Central memory CD4-positive, alpha-beta T cell (primary cell): ENCODE results near the gene NTM.

Experiments
- DNase-seq: peaks from one replicate; pipeline ENCODE4 v3.0.0; 2022

The NTM gene

DNA sequence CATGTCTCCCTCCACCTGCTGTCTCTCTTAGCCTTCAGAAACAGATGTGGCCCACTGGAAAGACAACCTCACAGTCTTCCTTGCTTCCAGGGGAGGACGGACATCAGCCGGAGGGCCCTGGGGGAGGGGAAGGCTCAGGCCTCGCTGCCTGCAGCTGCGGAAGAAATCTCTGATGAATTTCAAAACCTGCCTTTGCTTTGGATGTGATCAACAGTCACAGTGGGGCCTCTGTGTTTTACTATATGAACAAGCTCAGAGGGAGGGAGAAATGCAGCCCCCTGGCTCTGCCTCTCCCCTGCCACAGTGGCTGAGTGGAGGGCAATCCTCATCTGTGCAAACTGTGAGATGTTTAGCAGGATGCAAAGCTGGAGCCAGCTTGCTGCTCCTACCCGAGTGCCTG is 282.8 kb downstream of the NTM start:
- no peak for DNase-seq

DNA sequence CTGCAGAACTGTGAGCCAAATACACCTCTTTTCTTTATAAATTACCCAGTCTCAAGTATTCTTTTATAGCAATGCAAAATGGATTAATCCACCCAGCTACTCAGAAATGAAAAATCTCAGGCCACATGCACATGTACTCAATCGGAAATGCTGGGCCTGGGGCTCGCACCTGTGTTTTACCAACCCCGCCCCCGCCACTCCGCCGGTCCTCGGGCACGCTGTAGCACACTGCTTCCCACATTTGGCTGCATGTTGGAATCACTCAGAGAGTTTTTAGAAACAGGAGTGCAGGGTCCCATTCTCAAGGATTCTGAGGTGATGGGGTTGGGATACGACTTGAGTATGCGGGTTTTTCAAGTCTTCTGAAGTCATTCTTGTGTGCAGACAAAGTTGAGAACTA is 284.4 kb downstream of the NTM start:
- DNase-seq: no peak

DNA sequence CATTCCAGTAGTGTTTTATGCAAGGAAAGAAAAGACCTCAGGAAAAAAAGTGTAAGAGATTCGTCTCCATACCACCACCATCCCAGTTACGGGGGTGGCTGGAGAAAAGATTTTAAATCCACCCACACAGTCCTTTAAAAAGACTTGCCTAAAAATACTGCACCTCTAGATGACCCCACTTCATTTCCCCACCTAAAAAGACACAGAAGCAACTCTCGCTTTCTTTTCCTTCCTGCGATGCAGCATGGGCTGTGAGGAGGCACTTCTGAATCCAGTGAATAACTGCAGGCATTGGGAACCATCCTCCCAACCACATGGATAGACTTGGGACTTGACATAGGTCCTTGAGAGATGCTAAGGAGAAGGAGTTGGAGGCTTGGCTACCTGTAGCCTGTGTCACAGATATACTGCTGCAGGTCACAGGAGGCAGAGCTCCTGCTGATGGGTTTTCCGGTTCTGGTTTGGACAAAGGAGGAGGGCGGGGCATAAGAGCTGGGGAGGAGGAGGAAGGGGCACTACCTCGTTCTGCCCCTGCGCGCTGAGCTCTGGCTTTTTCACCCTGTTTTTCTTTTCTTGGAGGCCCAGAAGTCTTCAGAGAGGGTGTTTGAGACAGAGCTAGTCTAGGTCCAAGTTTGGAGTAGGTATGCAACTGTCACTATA is 285.9 kb downstream of the NTM start:
- DNase-seq: no peak

DNA sequence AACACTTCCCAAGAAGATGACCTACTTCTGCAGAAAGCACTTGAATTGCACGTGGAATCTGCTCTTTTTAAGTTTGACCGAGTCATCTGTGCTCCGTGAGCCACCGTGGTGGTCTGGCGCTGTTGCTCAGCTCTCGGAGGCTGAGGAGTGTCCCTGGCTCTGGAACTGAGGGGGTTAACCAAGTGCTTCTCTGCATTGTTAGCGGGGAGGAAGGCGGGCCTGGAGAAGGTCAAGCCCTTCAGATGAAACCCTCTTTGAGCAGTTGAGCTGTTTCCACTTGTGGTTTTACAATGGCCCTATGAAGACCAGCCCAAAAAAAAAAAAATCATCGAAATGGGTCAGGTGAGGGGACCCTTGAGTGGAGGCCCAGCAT is 286.4 kb downstream of the NTM start:
- DNase-seq: no peak

DNA sequence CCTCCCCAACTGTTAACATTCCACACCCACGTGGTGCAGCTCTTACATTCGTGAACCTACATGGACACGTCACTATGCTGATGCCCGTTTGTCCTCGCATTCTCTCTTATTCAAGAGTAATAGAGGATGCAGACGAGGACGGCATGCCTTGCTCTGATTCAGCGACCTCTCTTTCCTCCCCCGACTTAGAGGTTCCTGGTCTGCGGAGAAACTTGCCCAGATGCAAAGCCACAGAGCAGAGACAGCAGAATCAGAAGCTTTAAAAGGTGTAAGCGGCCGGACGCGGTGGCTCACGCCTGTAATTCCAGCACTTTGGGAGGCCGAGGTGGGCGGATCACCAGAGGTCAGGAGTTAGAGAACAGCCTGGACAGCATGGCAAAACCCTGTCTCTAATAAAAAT is 288.0 kb downstream of the NTM start:
- DNase-seq: no peak

DNA sequence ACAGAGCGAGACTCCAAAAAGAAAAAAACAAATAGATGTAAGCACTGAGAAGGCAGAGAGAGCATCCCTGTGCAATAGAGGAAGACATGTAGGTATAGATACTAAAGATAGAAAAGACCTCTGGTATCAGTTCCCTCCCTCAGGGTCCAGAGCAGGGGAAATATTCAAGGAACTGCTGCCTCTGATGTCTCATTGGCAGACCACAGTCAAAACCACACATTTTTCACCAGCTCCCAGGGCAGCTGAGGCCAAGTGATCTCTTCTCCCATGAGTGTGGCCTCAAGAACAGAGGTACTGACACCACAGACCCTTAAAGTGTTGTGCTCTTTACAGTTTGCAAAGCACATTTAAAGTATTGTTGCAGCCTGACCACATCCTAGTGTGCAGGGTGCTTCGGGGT is 288.5 kb downstream of the NTM start:
- DNase-seq: no peak

DNA sequence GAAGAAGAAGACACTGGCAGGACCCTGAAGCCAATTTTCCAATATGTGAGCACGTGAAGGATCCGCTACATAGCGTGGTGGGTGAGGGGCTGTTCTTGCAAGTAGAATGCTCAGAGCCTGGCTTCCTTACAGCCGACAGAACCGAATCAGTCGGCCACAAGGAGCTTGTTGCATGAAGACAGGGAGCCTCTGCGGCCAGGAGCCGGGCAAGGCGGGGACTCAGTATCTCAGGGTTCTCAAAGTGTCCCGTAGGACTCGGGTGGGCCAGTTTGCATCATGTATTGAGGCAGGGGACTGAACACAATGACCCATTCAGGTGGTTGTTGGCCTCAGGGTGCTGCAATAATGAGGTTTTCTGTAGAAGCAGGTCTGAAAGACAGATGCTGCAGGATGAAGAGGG is 289.5 kb downstream of the NTM start:
- DNase-seq: no peak

DNA sequence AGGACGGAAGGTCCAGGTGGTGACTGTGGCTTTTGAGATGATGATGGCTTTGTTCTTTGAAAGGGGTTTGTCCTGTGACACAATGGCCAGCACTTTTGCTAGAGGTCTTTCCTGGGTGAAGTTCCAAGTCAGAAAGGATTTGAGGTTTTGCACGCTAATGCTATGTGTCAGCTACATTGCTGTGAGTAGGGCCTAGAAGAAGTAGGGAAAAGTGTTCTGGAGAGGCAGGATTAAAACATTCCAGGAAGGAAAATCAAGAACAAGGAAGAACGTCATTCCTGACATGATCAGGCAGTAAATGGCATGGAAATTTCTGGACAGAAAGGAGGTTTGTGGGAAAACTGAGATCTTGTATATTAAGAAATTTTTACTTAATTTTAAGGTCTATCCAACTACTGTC is 290.7 kb downstream of the NTM start:
- no peak for DNase-seq

DNA sequence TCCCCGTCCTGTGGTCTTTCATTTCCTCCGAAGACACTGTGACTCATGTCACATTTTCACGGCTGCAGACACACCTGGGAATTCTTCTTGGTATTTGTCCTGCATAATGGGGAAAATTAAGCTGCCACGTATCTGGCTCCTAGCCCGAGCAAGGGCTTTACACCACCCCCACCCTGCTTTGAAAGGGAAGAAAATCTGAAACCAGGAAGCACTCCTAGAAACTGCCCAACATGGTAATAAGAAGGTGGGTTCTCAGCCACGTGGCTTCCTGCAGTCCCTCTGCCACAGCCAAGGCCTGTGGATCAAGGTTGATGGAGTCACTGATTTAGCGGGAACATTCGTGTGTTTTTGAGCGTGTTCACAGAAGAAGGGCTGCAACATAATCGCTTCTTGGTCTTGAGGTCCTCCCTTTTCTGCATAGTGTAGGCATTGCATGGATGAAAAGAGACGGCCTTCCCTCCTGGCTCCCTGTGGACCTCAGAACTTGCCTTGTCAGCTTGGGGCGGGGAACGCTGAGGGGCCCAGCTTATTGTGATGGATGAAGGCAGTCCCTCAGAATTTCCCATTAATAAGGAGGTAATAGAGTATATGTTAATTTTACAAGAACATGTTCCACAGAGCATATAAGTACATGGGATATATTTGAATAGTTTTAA is 292.0 kb downstream of the NTM start:
- no peak for DNase-seq

DNA sequence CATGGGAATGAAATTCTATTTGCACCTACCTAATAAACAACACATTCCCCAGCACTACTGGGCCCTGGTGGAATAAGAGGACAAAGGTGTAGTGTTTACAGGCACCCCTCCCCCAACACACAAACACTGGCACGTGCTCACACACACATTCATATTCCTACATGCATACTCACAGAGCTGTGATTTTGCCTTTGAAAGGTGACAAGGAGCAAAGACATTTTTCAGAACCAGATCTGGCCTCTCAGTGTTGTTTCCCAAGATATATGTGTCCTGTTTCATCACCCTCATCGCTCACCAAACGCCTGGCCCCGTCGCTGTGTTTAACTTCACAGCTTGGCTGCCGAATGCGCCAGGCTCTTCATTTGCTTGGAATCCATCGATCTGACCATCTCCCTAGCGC is 292.6 kb downstream of the NTM start:
- DNase-seq: no peak

DNA sequence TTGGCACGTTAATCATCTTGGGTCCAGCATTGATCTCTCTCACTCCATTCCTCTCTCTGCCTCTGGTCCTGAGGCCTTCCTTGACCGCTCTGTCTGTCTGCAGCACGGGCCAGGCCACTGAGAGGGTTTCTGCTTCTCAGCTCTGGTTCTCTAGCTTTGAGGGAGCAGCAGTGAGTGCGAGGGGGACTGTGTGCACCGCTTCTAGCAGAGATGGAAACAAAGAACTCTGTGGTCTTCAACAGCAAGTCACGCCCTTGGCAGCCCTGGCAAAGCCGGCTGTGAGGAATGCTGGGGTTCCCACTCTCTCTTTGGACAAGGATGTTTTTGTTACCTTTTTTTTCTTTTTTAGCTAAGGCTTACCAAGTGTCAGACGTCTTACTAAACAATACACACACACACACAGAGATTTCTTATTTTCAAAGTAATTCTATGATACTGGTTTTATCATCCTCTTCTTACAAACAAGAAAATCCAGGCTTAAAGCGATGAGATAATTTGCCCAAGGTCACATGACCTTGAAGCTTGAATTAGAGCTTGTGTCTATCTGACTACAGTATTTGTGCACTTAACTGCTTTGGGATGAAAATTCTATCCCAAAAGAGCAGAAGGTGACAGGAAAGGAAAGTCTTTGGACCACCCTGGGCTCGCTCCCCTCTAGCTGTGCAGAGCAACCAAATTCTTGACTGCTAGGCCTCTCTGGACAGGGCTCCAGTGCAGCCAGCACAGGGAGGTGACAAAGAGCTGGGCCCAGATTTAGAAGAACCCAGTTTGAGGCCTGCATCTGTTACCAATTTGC is 293.2 kb downstream of the NTM start:
- DNase-seq: no peak

DNA sequence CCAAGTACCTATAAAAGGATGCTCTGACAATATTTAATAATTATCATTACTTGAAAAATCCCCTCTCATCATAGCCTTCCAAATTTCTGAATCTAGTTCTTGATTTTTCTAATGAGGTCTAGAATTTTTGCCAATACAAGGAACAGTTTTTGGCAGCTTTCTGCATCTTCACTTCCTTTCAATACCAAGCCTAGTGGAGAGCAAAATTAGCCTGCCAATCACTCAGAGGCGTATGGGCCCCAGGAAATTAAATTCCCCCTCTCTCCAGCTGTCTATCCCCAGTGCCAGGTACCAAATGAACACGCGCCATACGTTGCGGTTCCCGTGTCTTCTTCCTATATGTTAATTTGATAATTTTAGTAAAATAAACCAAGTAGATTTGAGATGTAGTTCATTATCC is 293.9 kb downstream of the NTM start:
- no peak for DNase-seq

DNA sequence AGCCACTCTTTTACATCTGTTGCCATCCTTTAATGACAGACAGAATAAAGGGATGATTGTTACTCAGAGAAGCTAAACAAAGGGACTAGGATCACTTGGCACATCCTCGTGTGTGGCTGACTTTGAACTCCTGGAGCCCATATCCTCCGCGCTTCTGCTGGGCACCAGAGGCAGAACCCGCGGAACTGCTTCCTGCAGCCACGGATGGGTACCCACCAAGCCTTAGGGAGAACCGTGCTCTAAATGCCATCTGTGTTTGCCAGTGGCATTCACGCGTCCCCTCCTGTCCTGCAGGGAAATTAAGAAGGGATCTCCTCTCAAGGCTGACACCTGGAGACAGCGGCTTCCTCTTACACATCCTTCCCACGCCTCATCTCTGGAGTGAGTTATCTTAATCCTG is 294.4 kb downstream of the NTM start:
- DNase-seq: no peak

DNA sequence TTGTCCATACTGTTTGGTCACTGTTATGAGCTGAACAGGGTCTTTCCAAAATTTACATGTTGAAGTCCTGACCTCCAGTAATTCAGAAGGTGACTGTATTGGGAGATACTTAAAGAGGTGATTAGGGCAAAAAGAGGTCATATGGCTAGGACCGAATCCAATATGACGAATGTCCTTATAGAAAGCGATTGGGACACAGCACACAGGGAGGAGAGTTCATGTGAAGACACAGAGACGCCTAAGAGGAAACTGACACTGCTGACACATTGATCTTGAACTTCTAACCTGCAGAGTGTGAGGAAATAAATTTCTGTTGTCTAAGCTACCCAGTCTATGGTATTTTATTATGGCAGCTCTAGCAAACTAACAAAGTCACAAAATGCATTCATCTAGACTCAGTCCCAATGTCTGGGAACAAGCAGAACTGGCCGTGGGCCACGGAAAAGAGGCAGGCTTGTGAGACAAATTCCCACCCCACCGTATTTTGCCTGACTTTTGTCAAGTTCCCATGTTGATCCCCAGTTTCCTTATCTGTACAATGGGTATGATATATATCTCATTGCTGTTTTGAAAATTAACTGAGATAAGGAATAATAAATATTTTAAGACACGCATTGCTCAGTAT is 295.0 kb downstream of the NTM start:
- no peak for DNase-seq

DNA sequence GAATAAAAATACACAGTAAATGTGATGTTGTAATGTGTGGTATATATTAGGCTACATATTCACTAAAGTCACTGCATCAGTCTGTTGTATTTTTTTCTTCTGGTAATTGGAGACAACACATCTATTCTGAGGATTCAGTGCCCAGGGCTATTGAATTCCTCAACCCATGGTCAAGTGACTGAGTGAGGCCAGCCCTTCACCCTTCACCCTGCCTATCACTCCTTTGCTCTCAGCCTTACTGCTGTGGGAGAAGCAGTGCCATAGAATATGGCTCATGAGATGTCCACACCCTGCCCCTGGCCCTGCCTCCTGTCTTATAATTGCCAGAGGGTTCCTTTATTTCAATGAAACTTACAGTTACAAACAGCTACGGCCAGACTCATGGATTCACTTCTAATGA is 295.6 kb downstream of the NTM start:
- DNase-seq: no peak

DNA sequence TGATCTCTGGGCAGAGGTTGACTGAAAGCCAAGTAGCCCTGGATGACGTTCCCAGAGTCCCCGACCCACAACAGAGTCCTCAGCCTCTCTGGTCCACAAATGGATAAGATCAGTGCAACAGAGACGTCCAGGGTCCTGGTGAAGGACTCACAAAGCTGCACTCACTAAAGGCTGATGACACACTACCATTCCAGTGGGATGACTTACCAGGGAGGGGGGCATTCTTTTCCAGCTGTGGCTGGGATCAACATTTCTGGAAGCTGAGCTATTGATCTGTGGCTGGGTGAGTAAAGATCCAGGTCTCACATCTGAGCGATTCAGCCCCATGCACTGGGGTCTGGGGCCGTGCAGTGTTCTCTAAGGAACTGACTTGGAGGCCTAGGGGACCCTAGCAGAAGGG is 296.2 kb downstream of the NTM start:
- no peak for DNase-seq

DNA sequence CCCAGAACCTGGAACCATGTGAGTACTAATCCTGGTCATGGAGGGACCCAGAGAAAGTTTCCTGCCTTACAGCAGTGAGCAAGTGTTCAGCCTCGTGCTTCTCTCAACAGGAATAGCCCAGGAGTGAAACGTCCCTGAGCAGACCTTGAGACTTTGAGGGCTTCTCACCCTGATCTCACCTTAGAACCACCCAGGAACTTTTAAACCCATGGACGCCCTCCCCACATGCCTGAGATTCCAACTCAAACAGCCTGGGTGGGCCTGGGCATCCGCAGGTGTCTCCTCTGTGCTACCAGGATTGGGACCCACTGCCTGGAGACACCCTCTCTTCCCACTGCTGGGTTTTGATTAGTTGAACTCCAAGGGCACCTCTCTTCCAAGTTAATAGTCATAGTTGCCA is 297.2 kb downstream of the NTM start:
- DNase-seq: no peak

DNA sequence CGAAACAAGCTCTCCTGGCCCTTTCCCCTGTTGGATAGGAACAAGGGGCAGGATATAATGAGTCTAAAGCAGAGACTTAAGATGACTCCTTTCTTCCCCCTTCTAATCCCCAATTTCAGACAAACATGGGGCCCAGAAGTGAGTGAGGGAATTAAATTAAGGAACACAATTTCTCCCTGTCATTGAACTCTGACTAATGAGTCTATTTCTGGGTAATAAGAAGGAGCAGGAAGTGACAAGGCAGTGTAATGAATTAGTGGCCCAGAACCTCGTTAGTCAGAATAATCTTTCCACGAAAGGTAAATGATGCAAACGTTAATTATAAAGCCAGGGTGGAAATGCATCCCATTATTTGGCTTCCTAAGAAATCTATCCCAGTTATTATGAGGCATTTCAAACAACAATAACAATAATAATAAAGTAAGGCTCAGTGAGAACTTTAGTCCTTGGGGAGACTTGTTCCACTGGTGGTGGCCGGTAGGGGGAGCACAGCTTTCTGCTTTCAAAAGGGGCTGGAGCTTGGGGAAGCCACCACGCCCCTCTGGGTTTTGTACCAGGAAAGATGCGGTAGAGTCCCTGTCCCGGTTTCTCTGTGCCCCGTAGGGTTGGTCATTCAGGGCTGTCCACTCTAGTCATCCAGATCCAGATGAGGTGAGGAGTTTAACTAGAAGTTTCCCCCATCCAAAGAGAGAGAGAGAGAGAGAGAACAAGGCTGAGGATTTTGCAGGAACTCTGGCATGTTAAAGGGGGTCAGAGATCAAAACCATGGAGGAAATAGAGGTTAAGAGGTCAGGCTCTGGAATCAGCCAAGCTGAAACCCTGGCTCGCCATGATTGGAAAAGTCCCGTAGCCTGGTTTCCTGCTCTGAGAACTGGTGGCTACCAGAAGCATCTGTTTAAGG is 298.3 kb downstream of the NTM start:
- DNase-seq: no peak

DNA sequence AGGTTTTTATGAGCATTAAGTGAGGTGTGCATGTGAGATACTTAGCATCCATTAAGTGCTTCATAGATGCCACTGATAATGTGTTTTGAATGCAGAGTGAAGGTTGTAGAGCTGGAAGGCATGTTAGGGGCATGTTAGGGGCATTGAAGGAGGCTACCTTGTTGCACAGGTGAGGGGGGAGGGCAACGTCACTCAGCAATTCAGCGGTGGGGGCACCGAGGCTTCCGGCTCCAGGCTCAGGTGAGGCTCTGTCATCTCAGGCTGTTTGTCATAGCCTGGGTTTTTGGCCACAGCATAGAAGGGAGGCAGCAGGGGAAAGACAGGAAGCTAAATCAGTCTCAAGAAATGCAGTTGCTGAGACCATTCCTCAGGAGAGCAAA is 299.0 kb downstream of the NTM start:
- no peak for DNase-seq

DNA sequence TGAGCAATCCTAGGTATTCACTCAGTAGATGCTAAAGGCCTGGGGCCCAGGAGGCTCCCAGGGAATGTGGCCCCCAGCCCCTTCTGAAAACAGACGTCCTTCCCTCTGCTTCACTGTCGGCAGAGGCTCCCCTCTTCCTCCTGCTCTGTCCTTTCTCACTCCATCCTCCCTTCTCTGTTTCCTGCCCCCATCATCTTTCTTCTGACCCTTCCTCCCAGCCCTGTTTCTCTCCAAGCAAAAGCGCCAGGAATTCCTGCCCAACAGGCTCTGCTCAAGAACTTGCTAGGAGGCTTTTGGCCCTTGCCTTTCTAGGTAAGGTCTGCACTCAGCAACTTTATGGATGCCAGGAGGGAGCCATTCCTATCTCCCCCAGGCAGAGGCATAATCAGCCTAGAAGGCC is 300.5 kb downstream of the NTM start:
- no peak for DNase-seq

DNA sequence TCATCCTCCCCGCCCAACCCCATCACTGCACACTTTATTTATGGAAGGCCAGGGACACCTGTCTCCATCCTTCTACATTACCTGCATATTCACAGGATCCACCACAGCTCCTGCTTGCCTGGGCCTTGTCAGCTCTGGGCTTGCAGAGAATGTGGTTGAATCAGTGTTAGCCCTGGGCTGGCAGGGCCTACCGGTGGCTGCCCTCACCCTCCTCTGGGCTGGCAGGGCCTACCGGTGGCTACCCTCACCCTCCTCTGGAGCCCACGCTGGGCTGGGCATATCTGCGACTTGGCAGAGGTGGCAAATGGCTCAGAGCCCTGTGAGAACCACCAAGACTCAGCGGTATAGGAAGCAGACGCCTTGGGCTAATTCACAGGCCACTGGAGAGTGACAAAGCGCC is 300.9 kb downstream of the NTM start:
- no peak for DNase-seq

DNA sequence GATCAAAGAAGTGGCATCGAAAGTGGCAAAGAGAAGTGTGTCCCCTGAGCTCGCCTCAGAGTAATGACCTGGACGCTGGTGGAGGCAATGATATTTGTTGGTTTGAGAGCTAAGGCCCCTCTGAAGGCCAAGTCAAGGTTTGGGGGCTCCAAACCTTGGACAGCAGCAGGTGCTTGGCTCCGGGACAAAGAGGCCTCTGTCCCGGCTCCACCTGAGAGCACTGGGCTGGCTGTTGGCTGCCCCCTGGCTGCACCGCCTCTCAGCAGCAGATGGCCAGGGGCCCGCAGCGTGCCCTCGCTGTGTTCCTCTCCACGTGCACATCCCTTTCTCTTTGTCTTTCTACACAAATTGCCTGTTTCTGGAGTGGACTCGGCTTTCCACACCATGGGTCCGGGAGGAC is 301.3 kb downstream of the NTM start:
- no peak for DNase-seq

DNA sequence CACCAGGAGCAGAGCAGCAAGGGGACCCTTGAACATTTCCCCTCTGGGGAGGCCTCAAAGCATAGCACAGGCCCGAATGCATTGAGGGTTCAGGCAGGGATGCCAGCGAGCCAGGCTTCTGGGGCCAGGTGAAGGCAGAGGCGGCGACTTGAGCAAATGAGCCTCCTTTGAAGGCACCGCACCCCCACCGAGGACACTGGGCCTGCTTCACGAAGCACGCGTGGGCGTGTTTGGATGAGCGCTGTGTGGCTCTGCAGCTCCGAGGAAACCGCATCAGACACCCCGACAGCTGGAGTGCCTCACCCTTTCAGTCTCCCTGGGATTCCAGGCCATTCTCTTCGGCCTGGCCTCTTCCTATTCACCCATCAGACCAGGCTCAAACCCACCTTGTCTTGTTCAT is 301.8 kb downstream of the NTM start:
- DNase-seq: no peak
